GM18508 (cell line): Measurements from ENCODE around the gene KRT17.
"Not testable (repeated sequence)": the region's sequence is repeated elsewhere in the genome, so short reads cannot be mapped to it uniquely, and the experiment has no call there.

Experiments used
- ATAC-seq: cut with Tn5 transposase; IDR thresholded peaks from one replicate; pipeline ENCODE4 v1.9.1; 2021; ENCODE audit warnings: moderate number of reproducible peaks; ENCODE audit not compliant: insufficient read depth, unreplicated experiment

Gene KRT17

GRCh38 chr17:41622340-41623183 lies 1.8 kb downstream of the KRT17 start:
- ATAC-seq = not testable (repeated sequence)

- ATAC-seq = no peak
Observed at GRCh38 chr17:41621916-41622315, 2.5 kb downstream of the KRT17 start.

GRCh38 chr17:41621435-41621817 lies 2.9 kb downstream of the KRT17 start:
- not testable (repeated sequence) for ATAC-seq

GRCh38 chr17:41620583-41621434 lies 3.6 kb downstream of the KRT17 start:
- no peak for ATAC-seq

DNA sequence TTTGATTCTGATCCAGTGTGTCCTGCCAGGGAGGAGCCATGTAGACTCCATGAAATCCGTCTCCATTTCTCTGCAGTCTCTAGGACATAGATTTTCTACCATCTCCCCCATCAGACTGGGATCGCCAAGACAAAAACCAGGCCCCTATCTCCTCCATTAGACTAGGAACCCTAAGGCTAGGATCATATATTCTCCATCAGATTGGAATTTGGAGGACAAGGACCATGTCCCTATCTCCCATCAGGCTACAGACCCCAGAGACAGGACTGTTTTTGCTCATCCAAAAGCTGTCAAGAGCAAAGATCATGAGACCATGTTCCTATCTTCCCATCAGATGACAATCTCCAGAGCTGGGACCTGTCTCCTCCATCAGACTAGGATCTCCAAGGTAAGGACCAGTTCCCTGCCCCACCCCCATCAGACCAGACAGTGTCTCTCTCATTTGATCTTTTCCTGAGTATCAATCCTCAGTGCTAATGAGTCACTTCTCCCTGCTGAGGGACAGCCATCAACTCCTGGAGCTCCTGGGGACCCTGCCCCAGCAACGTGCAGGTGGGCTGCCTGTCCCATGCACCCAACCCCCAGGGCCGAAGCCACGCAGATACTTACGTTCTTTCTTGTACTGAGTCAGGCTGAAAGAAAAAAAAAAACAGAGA lies 4.3 kb downstream of the KRT17 start:
- not testable (repeated sequence) for ATAC-seq

DNA sequence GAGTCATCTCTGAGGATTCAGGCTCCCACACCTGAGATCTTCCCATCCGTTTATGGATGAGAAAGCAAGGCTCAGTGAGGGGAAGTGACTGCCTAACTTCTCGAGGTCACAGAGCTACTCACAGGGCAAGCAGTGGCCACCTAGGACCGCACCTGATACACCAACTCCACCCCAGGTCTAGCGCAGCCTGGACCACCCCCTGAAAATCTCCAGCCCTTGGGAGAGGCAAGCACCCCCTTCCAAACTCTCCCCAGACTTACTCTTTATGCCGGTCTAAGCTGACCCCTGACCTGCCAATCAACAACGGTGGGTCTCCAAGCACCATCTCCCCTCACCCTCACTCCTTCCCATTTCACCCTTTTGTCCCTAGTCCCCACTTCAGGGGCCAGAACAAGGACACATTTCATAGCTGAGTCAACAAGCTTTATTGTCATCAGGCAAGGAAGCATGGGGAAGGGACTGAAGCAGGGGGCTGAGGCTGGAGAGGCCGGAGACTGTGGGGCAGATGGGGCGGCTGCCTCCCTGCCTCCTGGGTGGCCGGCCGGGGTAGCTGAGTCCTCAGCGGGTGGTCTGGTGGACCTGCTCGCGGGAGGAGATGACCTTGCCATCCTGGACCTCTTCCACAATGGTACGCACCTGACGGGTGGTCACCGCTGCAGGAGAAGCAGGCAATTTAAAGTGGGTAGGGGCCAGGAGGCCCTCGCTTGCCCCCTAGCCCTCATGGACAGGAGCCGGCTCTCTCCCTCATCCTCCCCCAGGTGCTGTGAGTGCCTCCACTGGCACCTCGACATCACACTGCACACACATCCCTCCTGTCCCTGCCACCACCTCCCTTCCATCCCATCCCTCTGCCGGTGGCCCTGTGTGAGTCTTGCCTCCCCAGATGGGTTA lies 5.1 kb downstream of the KRT17 start:
- no peak for ATAC-seq

- ATAC-seq = no peak
Observed at GRCh38 chr17:41618341-41619035, 5.9 kb downstream of the KRT17 start.

- no peak for ATAC-seq
Observed at GRCh38 chr17:41617698-41618097, 6.7 kb downstream of the KRT17 start.

DNA sequence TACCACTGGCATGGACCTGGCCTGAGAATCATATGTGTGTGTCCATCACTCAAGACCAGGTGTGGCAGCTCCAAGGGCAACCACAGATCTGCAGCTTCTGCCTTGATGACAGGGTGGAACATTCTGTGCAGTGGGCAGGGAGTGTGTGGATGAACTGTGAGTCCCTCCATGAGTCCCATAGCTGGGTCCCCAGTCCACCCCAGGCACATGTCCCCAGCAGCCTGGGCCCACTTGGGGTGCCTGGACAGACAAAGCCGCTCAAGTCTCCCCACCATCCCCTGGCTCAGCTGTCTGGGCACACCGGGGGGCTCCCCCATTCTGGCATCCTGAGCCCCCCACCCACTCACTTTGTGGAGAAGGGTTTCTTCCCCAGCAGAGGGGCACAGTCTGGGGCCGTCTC lies 7.2 kb downstream of the KRT17 start:
- no peak for ATAC-seq

GRCh38 chr17:41616486-41616885 lies 7.9 kb downstream of the KRT17 start:
- ATAC-seq = not testable (repeated sequence)

GRCh38 chr17:41615454-41615853 lies 8.9 kb downstream of the KRT17 start:
- ATAC-seq = no peak

DNA sequence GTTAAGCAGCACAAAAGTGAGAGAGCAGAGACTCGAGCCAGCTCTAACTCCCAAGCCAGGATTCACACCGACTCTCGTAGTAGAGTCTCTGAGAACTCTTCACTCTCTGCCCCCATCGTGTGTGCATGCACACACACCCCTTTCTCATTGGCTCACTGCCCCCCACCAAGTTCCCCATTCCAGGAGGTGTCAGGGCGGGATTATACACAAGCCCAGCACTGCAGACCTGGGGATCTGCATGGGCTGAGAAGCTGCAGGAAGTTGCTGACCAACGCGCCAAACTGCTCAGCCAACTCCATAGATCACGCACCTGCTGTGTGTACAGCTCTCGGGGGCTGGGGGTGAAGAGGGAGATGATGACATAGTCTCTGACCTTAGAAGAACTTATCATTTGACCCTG lies 9.6 kb downstream of the KRT17 start:
- ATAC-seq = not testable (repeated sequence)

- ATAC-seq = no peak
Observed at GRCh38 chr17:41614098-41614497, 10.3 kb downstream of the KRT17 start.

DNA sequence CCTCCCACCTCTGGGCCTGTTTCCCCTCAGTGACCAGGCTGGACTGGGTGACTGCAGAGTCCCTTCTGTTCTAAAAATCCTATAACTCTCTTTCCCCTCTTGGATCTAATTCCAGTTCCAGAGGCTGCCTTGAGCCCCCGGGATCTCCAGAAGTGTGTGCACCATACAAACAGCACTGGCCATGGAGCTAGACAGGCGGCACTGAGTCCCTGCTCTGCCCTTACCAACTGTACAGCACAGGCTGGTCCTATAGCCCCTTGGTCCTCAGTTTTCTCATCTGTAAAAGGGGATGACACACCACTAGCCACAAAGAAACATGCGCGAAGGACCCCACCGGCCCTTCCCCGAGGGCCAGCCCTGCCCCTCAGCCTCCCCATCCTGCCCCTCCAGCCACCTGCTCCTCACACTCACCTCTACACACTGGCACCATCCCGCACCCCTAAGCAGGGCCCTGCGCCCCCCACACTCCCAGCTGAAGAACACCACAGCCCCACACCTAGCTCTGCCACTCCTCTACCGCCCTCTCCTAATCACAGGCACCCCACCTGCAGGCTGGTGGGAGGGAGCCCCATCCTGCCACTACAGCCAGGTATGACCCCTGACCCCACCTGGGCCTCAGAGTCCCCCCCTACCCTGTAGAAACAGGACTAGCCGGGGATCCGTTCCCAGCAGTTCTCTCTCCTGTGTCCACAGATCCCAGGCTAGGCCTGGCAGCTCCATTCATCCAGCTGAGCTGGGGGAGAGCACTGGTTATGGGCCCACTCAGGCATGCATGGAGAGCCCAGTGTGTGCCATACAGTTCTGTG lies 10.9 kb downstream of the KRT17 start:
- ATAC-seq = no peak

- ATAC-seq = not testable (repeated sequence)
Observed at GRCh38 chr17:41612376-41613160, 11.8 kb downstream of the KRT17 start, which contains the start of gene KRT16. TSS of gene KRT16 (minus strand) at chr17:41612767. CDS start at chr17:41612688, 79 bp downstream.

- no peak for ATAC-seq
Observed at GRCh38 chr17:41610965-41611640, 13.3 kb downstream of the KRT17 start.

- ATAC-seq = not testable (repeated sequence)
Observed at GRCh38 chr17:41610061-41610517, 14.3 kb downstream of the KRT17 start.
